Muscle layer of colon (tissue), 2 donors: Measurements from ENCODE around the gene ADCK1.
"Not testable (repeated sequence)": the region's sequence is repeated elsewhere in the genome, so short reads cannot be mapped to it uniquely, and the experiment has no call there.

Source experiments
- H3K27ac ChIP-seq: one replicate; pipeline ENCODE4 v1.7.0; 2013; ENCODE audit warnings: low read depth, mild to moderate bottlenecking, low read length, moderate library complexity
- H3K27me3 ChIP-seq, 2 donors: one replicate each; pipeline ENCODE4 v1.7.0; 2013; ENCODE audit warnings: low read length in 2 of 2, mild to moderate bottlenecking in 2 of 2; ENCODE audit not compliant: insufficient read depth in 2 of 2, control insufficient read depth in 1 of 2
- H3K36me3 ChIP-seq: one replicate; pipeline ENCODE4 v1.7.0; 2013; ENCODE audit warnings: mild to moderate bottlenecking, low read length; ENCODE audit not compliant: insufficient read depth
- H3K4me1 ChIP-seq: one replicate; pipeline ENCODE4 v1.7.0; 2013; ENCODE audit warnings: mild to moderate bottlenecking, low read length; ENCODE audit not compliant: insufficient read depth
- H3K4me3 ChIP-seq, 2 donors: one replicate each; pipeline ENCODE4 v1.7.0; 2013; ENCODE audit warnings: low read length in 2 of 2, low read depth in 1 of 2, mild to moderate bottlenecking in 1 of 2, moderate library complexity in 1 of 2
- H3K9ac ChIP-seq: one replicate; pipeline ENCODE4 v1.7.0; 2013; ENCODE audit warnings: low read length
- H3K9me3 ChIP-seq: one replicate; pipeline ENCODE4 v1.7.0; 2013; ENCODE audit warnings: mild to moderate bottlenecking, low read length
- donor health status: abdominal sarcoma.
- donor health status: Adenocarcinoma of cecum.

Gene ADCK1

DNA sequence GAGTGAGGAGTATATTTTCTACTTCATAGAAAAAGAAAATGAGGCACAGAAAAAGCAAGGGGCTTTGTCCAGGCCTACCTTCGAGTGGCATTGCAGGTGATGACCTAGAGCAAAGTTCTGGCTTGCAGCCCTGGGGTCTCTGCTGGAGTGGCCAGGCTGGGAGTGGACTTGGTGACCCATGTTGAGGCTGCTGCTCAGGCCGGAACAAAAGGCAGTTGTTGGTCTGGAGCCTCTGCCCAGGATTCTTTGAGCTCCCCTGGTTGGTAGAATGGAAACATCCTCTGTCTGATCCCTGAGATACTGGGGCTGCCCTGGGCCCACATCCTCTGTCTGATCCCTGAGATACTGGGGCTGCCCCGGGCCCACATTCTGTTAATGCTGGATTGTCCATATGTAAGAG, 86.1 kb downstream of the ADCK1 start:
- peaks cover 6% of the 10 kb centered on the region for H3K36me3 ChIP-seq
- no peaks in the 10 kb centered on the region for H3K27me3 ChIP-seq
- H3K9ac ChIP-seq = no peak overlapping the region
- H3K4me3 ChIP-seq = no peak overlapping the region
- no peak overlapping the region for H3K27ac ChIP-seq
- H3K4me1 ChIP-seq = peaks cover 9% of the 10 kb centered on the region
- H3K9me3 ChIP-seq = no peaks in the 10 kb centered on the region

DNA sequence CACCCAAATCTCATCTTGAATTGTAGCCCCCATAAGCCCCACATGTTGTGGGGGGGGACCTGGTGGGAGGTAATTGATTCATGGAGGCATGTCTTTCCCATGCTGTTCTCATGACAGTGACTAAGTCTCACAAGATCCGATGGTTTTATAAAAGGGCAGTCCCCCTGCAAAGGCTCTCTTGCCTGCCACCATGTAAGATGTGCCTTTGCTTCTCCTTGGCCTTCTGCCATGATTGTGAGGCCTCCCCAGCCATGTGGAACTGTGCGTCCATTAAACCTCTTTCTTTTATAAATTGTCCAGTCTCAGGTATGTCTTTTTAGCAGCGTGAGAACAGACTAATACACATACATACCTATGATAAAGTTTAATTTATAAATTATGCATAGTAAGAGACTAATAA, 89.0 kb downstream of the ADCK1 start:
- not testable (repeated sequence) for H3K36me3 ChIP-seq

GRCh38 chr14:77889971-77890442, 90.1 kb downstream of the ADCK1 start:
- H3K9ac ChIP-seq = no peak overlapping the region
- no peak overlapping the region for H3K27ac ChIP-seq
- H3K36me3 ChIP-seq = peaks cover 6% of the 10 kb centered on the region
- no peaks in the 10 kb centered on the region for H3K4me1 ChIP-seq
- no peak overlapping the region for H3K4me3 ChIP-seq
- no peaks in the 10 kb centered on the region for H3K9me3 ChIP-seq
- H3K27me3 ChIP-seq = no peaks in the 10 kb centered on the region

More for the DNA sequence above, 89.0 kb downstream of the ADCK1 start:
- not testable (repeated sequence) for H3K9ac ChIP-seq, H3K27ac ChIP-seq, H3K27me3 ChIP-seq, H3K9me3 ChIP-seq, H3K4me1 ChIP-seq, H3K4me3 ChIP-seq

GRCh38 chr14:77890873-77891272, 91.0 kb downstream of the ADCK1 start:
- no peak overlapping the region for H3K9ac ChIP-seq
- H3K27me3 ChIP-seq = no peaks in the 10 kb centered on the region

GRCh38 chr14:77892381-77892871, 92.5 kb downstream of the ADCK1 start:
- Histone ChIP-seq H3K4me3 (no peak overlapping the region), H3K36me3 (peaks cover 4% of the 10 kb centered on the region), H3K9ac (no peak overlapping the region), H3K27ac (no peak overlapping the region), H3K27me3 (no peaks in the 10 kb centered on the region), H3K4me1 (no peaks in the 10 kb centered on the region), H3K9me3 (no peaks in the 10 kb centered on the region)

More at GRCh38 chr14:77890873-77891272, 91.0 kb downstream of the ADCK1 start:
- peaks cover 6% of the 10 kb centered on the region for H3K36me3 ChIP-seq
- H3K9me3 ChIP-seq = no peaks in the 10 kb centered on the region
- no peaks in the 10 kb centered on the region for H3K4me1 ChIP-seq
- H3K27ac ChIP-seq = no peak overlapping the region
- no peak overlapping the region for H3K4me3 ChIP-seq

DNA sequence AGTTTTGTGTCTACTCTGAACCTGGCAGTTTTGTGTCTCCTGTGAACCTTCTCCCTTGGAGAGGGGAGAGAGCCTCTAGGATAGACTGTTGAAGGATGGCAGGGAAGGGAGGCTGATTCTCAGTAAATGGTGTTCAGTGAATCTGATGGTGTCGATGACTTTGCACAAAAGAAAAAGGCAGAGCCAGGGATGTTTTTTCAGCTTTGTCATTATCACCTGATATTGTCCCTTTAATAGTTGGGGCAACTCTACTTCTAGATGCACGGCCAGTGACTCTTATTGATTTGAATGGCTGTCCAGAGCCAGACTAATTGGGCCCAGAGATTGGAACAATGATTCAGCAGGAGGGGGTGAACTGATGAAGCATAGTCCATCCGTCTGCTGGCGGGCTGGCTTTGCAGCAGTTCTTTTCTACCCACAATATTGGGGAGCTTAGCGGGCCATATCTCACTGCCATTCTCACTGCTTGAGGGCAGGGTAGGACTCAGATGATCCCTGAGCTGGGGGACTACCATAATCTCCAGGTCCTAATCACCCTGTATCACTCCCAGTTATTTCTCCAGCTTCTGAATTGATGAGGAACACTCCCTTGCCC, 93.1 kb downstream of the ADCK1 start:
- H3K27ac ChIP-seq = no peak overlapping the region
- no peak overlapping the region for H3K4me3 ChIP-seq
- H3K9ac ChIP-seq = no peak overlapping the region
- H3K36me3 ChIP-seq = no peaks in the 10 kb centered on the region
- no peaks in the 10 kb centered on the region for H3K4me1 ChIP-seq
- no peaks in the 10 kb centered on the region for H3K27me3 ChIP-seq
- H3K9me3 ChIP-seq = no peaks in the 10 kb centered on the region

- H3K9me3 ChIP-seq = no peaks in the 10 kb centered on the region
- H3K27me3 ChIP-seq = no peaks in the 10 kb centered on the region
- no peak overlapping the region for H3K4me3 ChIP-seq
- H3K27ac ChIP-seq = no peak overlapping the region
- H3K9ac ChIP-seq = no peak overlapping the region
- H3K4me1 ChIP-seq = no peaks in the 10 kb centered on the region
- peaks cover 4% of the 10 kb centered on the region for H3K36me3 ChIP-seq
These were observed 97.5 kb downstream of the ADCK1 start for GRCh38 chr14:77897374-77897773.

- H3K4me1 ChIP-seq = no peaks in the 10 kb centered on the region
- H3K36me3 ChIP-seq = peaks cover 4% of the 10 kb centered on the region
- no peak overlapping the region for H3K4me3 ChIP-seq
- H3K27me3 ChIP-seq = no peaks in the 10 kb centered on the region
- H3K9ac ChIP-seq = no peak overlapping the region
- no peaks in the 10 kb centered on the region for H3K9me3 ChIP-seq
- H3K27ac ChIP-seq = no peak overlapping the region
These were observed 102.9 kb downstream of the ADCK1 start for GRCh38 chr14:77902811-77903210.

- no peak overlapping the region for H3K9ac ChIP-seq
- peaks cover 4% of the 10 kb centered on the region for H3K36me3 ChIP-seq
- no peaks in the 10 kb centered on the region for H3K4me1 ChIP-seq
- H3K4me3 ChIP-seq = no peak overlapping the region
- H3K27ac ChIP-seq = no peak overlapping the region
- H3K9me3 ChIP-seq = no peaks in the 10 kb centered on the region
- no peaks in the 10 kb centered on the region for H3K27me3 ChIP-seq
These were observed 103.3 kb downstream of the ADCK1 start for GRCh38 chr14:77903221-77903620.

GRCh38 chr14:77903937-77904617, 104.2 kb downstream of the ADCK1 start:
- Histone ChIP-seq H3K27ac (no peak overlapping the region), H3K9me3 (no peaks in the 10 kb centered on the region), H3K27me3 (no peaks in the 10 kb centered on the region), H3K9ac (no peak overlapping the region), H3K36me3 (peaks cover 4% of the 10 kb centered on the region), H3K4me3 (no peak overlapping the region), H3K4me1 (no peaks in the 10 kb centered on the region)

GRCh38 chr14:77906446-77906845, 106.5 kb downstream of the ADCK1 start:
- Histone ChIP-seq H3K36me3 (no peaks in the 10 kb centered on the region), H3K4me1 (no peaks in the 10 kb centered on the region), H3K4me3 (no peak overlapping the region), H3K9me3 (no peaks in the 10 kb centered on the region), H3K27ac (no peak overlapping the region), H3K27me3 (no peaks in the 10 kb centered on the region), H3K9ac (no peak overlapping the region)

DNA sequence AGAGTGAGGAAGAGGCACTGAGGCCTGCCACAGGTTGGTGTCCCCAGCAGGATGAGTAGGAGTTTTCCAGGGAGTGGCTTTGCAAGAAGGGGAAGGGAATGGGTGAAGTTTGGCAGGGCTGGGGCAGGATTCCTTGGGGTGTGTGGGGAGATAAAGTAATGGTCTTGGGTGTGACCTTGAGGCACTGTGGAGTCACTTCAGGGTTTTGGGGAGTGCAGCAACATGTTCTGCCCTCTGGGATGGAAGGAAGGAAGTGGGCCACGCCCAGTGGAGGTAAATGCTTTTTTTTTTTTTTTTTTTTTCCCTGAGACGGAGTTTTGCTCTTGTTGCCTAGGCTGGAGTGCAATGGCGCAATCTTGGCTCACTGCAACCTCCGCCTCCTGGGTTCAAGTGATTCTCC, 108.9 kb downstream of the ADCK1 start:
- Histone ChIP-seq H3K36me3 (no peaks in the 10 kb centered on the region), H3K9ac (no peak overlapping the region), H3K9me3 (no peaks in the 10 kb centered on the region), H3K27me3 (no peaks in the 10 kb centered on the region), H3K27ac (no peak overlapping the region), H3K4me3 (no peak overlapping the region), H3K4me1 (no peaks in the 10 kb centered on the region)
